Hepatocyte (in vitro differentiated cells): ENCODE results near the gene RASAL3.

Source experiments
- EZH2 ChIP-seq: fragments of 200-600 bp; sonication (generic); IDR thresholded peaks from 2 replicates; pipeline ENCODE4 v1.6.1; 2016; ENCODE audit warnings: antibody characterized with exemption, mild to moderate bottlenecking, borderline replicate concordance
- EZH2phosphoT487 ChIP-seq: fragments of 200-600 bp; sonication (generic); IDR thresholded peaks from one replicate; pipeline ENCODE4 v1.6.1; 2018; ENCODE audit warnings: antibody characterized with exemption, mild to moderate bottlenecking, low read depth, moderate library complexity; ENCODE audit not compliant: unreplicated experiment, severe bottlenecking
- TF ChIP-seq, protein P1 (sequence below): fragments of 200-600 bp; sonication (generic); IDR thresholded peaks from 2 replicates; pipeline ENCODE4 v1.5.1; 2016; ENCODE audit warnings: antibody characterized with exemption, mild to moderate bottlenecking; ENCODE audit not compliant: poor library complexity

DNA sequence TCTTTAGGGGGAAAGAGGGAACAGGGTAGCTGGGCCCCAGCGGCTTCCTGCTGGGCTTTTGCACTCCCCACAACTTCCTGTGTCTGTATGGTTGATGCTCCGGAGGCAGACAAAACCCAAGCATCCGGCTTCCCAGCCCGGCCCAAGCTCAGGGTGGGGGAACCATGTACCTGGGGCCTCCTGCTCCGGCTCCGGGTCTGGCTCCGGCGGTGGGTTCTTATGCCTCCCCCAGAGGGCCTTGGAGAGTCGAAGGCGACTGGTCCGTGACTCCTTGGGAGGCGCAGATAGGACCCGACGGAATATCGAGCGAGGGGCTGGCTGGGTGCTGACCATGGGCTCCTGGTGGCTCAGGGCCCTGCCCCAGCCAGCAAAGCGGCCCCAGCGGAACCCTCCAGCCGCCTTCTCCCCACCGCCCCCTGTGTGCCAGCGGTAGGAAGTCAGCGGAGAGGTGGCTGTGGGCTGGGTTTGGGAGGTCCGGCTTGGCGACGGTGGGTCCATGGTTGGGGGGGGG lies 428 bp downstream of the RASAL3 start:
- TF ChIP-seq, protein P1, sequence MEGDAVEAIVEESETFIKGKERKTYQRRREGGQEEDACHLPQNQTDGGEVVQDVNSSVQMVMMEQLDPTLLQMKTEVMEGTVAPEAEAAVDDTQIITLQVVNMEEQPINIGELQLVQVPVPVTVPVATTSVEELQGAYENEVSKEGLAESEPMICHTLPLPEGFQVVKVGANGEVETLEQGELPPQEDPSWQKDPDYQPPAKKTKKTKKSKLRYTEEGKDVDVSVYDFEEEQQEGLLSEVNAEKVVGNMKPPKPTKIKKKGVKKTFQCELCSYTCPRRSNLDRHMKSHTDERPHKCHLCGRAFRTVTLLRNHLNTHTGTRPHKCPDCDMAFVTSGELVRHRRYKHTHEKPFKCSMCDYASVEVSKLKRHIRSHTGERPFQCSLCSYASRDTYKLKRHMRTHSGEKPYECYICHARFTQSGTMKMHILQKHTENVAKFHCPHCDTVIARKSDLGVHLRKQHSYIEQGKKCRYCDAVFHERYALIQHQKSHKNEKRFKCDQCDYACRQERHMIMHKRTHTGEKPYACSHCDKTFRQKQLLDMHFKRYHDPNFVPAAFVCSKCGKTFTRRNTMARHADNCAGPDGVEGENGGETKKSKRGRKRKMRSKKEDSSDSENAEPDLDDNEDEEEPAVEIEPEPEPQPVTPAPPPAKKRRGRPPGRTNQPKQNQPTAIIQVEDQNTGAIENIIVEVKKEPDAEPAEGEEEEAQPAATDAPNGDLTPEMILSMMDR = no peak
- TF ChIP-seq EZH2phosphoT487 (no peak), EZH2 (no peak)
